ENCODE measurements around the gene MAGI1. TPM values are rescaled to one million over a fixed set of nuclear protein-coding genes. Genes with fewer than 3 reads are reported as not detected.

MAGI1 gene
- total RNA-seq, 1 experiment from 2014 or later, result 0.88 TPM

GRCh38 chr3:65935724-65936123 is 103.0 kb downstream of the MAGI1 start:
- in situ Hi-C loops (cut with HindIII; ENCODE audit: low pct_unique_long_range_greater_than_20kb, low sequenced_read_pairs), result no loop called here
- DNase-seq (ENCODE audit: low read depth), result no peak

- in situ Hi-C loops (cut with HindIII; ENCODE audit: low pct_unique_long_range_greater_than_20kb, low sequenced_read_pairs), result no loop called here
- DNase-seq (ENCODE audit: low read depth), result no peak
Measured at GRCh38 chr3:65930648-65931047, 108.1 kb downstream of the MAGI1 start.

- DNase-seq (ENCODE audit: low read depth), result peak; percentile 27
- in situ Hi-C loops (cut with HindIII; ENCODE audit: low pct_unique_long_range_greater_than_20kb, low sequenced_read_pairs), result no loop called here
Measured at GRCh38 chr3:65928110-65928509, 110.6 kb downstream of the MAGI1 start.

GRCh38 chr3:65927576-65927975 is 111.1 kb downstream of the MAGI1 start:
- in situ Hi-C loops (cut with HindIII; ENCODE audit: low pct_unique_long_range_greater_than_20kb, low sequenced_read_pairs), result no loop called here

GRCh38 chr3:65925254-65925954 is 113.3 kb downstream of the MAGI1 start:
- in situ Hi-C loops (cut with HindIII; ENCODE audit: low pct_unique_long_range_greater_than_20kb, low sequenced_read_pairs), result no loop called here
- no peak for DNase-seq (ENCODE audit: low read depth)

More at GRCh38 chr3:65927576-65927975, 111.1 kb downstream of the MAGI1 start:
- peak; percentile 30 for DNase-seq (ENCODE audit: low read depth)

GRCh38 chr3:65924762-65925161 is 114.0 kb downstream of the MAGI1 start:
- in situ Hi-C loops (cut with HindIII; ENCODE audit: low pct_unique_long_range_greater_than_20kb, low sequenced_read_pairs), result no loop called here
- DNase-seq (ENCODE audit: low read depth), result no peak

- no peak for DNase-seq (ENCODE audit: low read depth)
- in situ Hi-C loops (cut with HindIII; ENCODE audit: low pct_unique_long_range_greater_than_20kb, low sequenced_read_pairs), result no loop called here
Measured at GRCh38 chr3:65922441-65922840, 116.3 kb downstream of the MAGI1 start.

- DNase-seq (ENCODE audit: low read depth), result no peak
- in situ Hi-C loops (cut with HindIII; ENCODE audit: low pct_unique_long_range_greater_than_20kb, low sequenced_read_pairs), result no loop called here
Measured at GRCh38 chr3:65919826-65920225, 118.9 kb downstream of the MAGI1 start.

- in situ Hi-C loops (cut with HindIII; ENCODE audit: low pct_unique_long_range_greater_than_20kb, low sequenced_read_pairs), result no loop called here
- no peak for DNase-seq (ENCODE audit: low read depth)
Measured at GRCh38 chr3:65915477-65915876, 123.2 kb downstream of the MAGI1 start.

GRCh38 chr3:65914740-65915367 is 123.9 kb downstream of the MAGI1 start:
- DNase-seq (ENCODE audit: low read depth), result no peak
- in situ Hi-C loops (cut with HindIII; ENCODE audit: low pct_unique_long_range_greater_than_20kb, low sequenced_read_pairs), result no loop called here

GRCh38 chr3:65914032-65914739 is 124.5 kb downstream of the MAGI1 start:
- DNase-seq (ENCODE audit: low read depth), result no peak
- in situ Hi-C loops (cut with HindIII; ENCODE audit: low pct_unique_long_range_greater_than_20kb, low sequenced_read_pairs), result no loop called here

GRCh38 chr3:65912647-65913046 is 126.1 kb downstream of the MAGI1 start:
- DNase-seq (ENCODE audit: low read depth), result no peak
- in situ Hi-C loops (cut with HindIII; ENCODE audit: low pct_unique_long_range_greater_than_20kb, low sequenced_read_pairs), result no loop called here

GRCh38 chr3:65908588-65908987 is 130.1 kb downstream of the MAGI1 start:
- in situ Hi-C loops (cut with HindIII; ENCODE audit: low pct_unique_long_range_greater_than_20kb, low sequenced_read_pairs), result no loop called here
- DNase-seq (ENCODE audit: low read depth), result no peak

- DNase-seq (ENCODE audit: low read depth), result no peak
- in situ Hi-C loops (cut with HindIII; ENCODE audit: low pct_unique_long_range_greater_than_20kb, low sequenced_read_pairs), result no loop called here
Measured at GRCh38 chr3:65907232-65908130, 131.2 kb downstream of the MAGI1 start.

- in situ Hi-C loops (cut with HindIII; ENCODE audit: low pct_unique_long_range_greater_than_20kb, low sequenced_read_pairs), result no loop called here
Measured at GRCh38 chr3:65905771-65906170, 132.9 kb downstream of the MAGI1 start.

GRCh38 chr3:65904016-65904415 is 134.7 kb downstream of the MAGI1 start:
- in situ Hi-C loops (cut with HindIII; ENCODE audit: low pct_unique_long_range_greater_than_20kb, low sequenced_read_pairs), result no loop called here
- no peak for DNase-seq (ENCODE audit: low read depth)

More at GRCh38 chr3:65905771-65906170, 132.9 kb downstream of the MAGI1 start:
- DNase-seq (ENCODE audit: low read depth), result no peak

- in situ Hi-C loops (cut with HindIII; ENCODE audit: low pct_unique_long_range_greater_than_20kb, low sequenced_read_pairs), result no loop called here
- no peak for DNase-seq (ENCODE audit: low read depth)
Measured at GRCh38 chr3:65902304-65902793, 136.4 kb downstream of the MAGI1 start.

- in situ Hi-C loops (cut with HindIII; ENCODE audit: low pct_unique_long_range_greater_than_20kb, low sequenced_read_pairs), result no loop called here
- no peak for DNase-seq (ENCODE audit: low read depth)
Measured at GRCh38 chr3:65901226-65901625, 137.5 kb downstream of the MAGI1 start.
